Upper lobe of left lung (tissue), 6 donors: Measurements from ENCODE around the gene DNAJC30. TPM values are rescaled to one million over a fixed set of nuclear protein-coding genes. Genes with fewer than 3 reads are reported as not detected.

Experiments
- ATAC-seq, 2 donors: fragments of 200-7000 bp; cut with Tn5 transposase; one replicate each; pipeline ENCODE4 v1.9.1; 2022; ENCODE audit warnings: mild to moderate bottlenecking in 2 of 2, moderate library complexity in 2 of 2; ENCODE audit not compliant: low FRiP score in 2 of 2
- DNase-seq, 2 donors: peaks; one replicate each; pipeline ENCODE4 v3.0.0-alpha.2; 2019 to 2020
- H3K27ac ChIP-seq, 4 donors: fragments of 200-600 bp; sonication (generic); one replicate each; pipeline ENCODE4 v1.5.1; 2016 to 2019
- H3K27me3 ChIP-seq, 4 donors: fragments of 200-600 bp; sonication (generic); one replicate each; pipeline ENCODE4 v1.5.1; 2017 to 2019
- H3K36me3 ChIP-seq, 4 donors: fragments of 200-600 bp; sonication (generic); one replicate each; pipeline ENCODE4 v1.5.1; 2016 to 2019
- H3K4me1 ChIP-seq, 4 donors: fragments of 200-600 bp; sonication (generic); one replicate each; pipeline ENCODE4 v1.5.1; 2018 to 2019
- H3K4me3 ChIP-seq, 4 donors: fragments of 200-600 bp; sonication (generic); one replicate each; pipeline ENCODE4 v1.5.1; 2017 to 2019; ENCODE audit warnings: mild to moderate bottlenecking in 2 of 4, moderate library complexity in 1 of 4
- H3K9me3 ChIP-seq, 4 donors: fragments of 200-600 bp; sonication (generic); one replicate each; pipeline ENCODE4 v1.5.1; 2018 to 2019
- EP300 ChIP-seq, 4 donors: sonication (generic); formaldehyde crosslinking; IDR thresholded peaks; one replicate each; pipeline ENCODE4 v1.5.1; 2017; ENCODE audit warnings: antibody characterized with exemption in 4 of 4, control low read depth in 2 of 4
- POLR2A ChIP-seq, 4 donors: fragments of 450-650 bp; IDR thresholded peaks; one replicate each; pipeline ENCODE4 v1.5.1; 2016 to 2017; ENCODE audit warnings: antibody characterized with exemption in 4 of 4, mild to moderate bottlenecking in 2 of 4
- POLR2AphosphoS5 ChIP-seq, 2 donors: sonication (generic); formaldehyde crosslinking; IDR thresholded peaks; one replicate each; pipeline ENCODE4 v1.5.1; 2017; ENCODE audit warnings: antibody characterized with exemption in 2 of 2
- WGBS, 2 donors: methylation state at CpG; one replicate each; pipeline ENCODE4 v1.1.5; 2017 to 2018; 5-methylcytosine and 5-hydroxymethylcytosine counted together
- total RNA-seq, 6 donors: library from RNA; depleted of rRNA in 4 of 6; stranded (reverse); fragments of >200 nt in 4 of 6; gene quantifications; one replicate each; pipeline versions ENCODE4 v1.1.0 to v1.2.1, GENCODE V29; 2016 to 2021
- TF ChIP-seq, protein P1 (sequence below), 6 experiments: fragments of 450-650 bp in 4 of 6; fragments of 200-600 bp in 2 of 6; sonication (generic) in 2 of 6; IDR thresholded peaks; one replicate each; pipeline ENCODE4 v1.5.1; 2016 to 2019; ENCODE audit warnings: antibody characterized with exemption in 6 of 6
- donor health status: DM: no; HTN: no; CAD: no; lungs with moderate emphysema.
- donor health status: DM: no; HTN: yes; CAD: no; lungs with severe emphysema.

DNAJC30 gene
- total RNA-seq, 6 donors from 2014 or later: 6.9 to 13.1 (median 10.3) TPM

GRCh38 chr7:73701357-73701995 lies 18.2 kb upstream of the DNAJC30 start:
- 75 to 77% methylated on average over 12 to 13 of the region's 13 CpGs for WGBS, 2 donors
- Histone ChIP-seq H3K27me3 (no peaks in the 10 kb centered on the region), H3K36me3 (peaks cover 11 to 46% (median 29%) of the 10 kb centered on the region in 4 donors), H3K4me3 (no peak overlapping the region), H3K27ac (no peak overlapping the region), H3K4me1 (peaks cover 0 to 19% (median 14%) of the 10 kb centered on the region in 4 donors), H3K9me3 (no peaks in the 10 kb centered on the region)
- ATAC-seq: peak in 1 of 2 donors; percentile 52
- TF ChIP-seq, protein P1, sequence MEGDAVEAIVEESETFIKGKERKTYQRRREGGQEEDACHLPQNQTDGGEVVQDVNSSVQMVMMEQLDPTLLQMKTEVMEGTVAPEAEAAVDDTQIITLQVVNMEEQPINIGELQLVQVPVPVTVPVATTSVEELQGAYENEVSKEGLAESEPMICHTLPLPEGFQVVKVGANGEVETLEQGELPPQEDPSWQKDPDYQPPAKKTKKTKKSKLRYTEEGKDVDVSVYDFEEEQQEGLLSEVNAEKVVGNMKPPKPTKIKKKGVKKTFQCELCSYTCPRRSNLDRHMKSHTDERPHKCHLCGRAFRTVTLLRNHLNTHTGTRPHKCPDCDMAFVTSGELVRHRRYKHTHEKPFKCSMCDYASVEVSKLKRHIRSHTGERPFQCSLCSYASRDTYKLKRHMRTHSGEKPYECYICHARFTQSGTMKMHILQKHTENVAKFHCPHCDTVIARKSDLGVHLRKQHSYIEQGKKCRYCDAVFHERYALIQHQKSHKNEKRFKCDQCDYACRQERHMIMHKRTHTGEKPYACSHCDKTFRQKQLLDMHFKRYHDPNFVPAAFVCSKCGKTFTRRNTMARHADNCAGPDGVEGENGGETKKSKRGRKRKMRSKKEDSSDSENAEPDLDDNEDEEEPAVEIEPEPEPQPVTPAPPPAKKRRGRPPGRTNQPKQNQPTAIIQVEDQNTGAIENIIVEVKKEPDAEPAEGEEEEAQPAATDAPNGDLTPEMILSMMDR (IDR thresholded peaks at IDR 0.05): peak in 3 of 6 experiments; percentile 38 to 47 (median 45)
- TF ChIP-seq EP300 (IDR thresholded peaks at IDR 0.05): no peak
- no peak for DNase-seq

GRCh38 chr7:73700581-73701134 lies 17.4 kb upstream of the DNAJC30 start:
- whole genome bisulfite sequencing, 2 donors: 78 to 89% methylated on average over 9 to 15 of the region's 15 CpGs
- ATAC-seq (no peak), DNase-seq (no peak)
- Histone ChIP-seq H3K4me3 (no peak overlapping the region), H3K27me3 (no peaks in the 10 kb centered on the region), H3K36me3 (peaks cover 15 to 54% (median 37%) of the 10 kb centered on the region in 4 donors), H3K4me1 (peaks cover 0 to 19% (median 14%) of the 10 kb centered on the region in 4 donors), H3K27ac (no peak overlapping the region), H3K9me3 (no peaks in the 10 kb centered on the region)
- TF ChIP-seq EP300 (IDR thresholded peaks at IDR 0.05) (no peak), POLR2A (IDR thresholded peaks at IDR 0.05) (no peak), POLR2AphosphoS5 (IDR thresholded peaks at IDR 0.05) (no peak)
- TF ChIP-seq, protein P1 (IDR thresholded peaks at IDR 0.05): no peak

GRCh38 chr7:73700069-73700423 lies 16.8 kb upstream of the DNAJC30 start:
- TF ChIP-seq EP300 (IDR thresholded peaks at IDR 0.05) (no peak), POLR2A (IDR thresholded peaks at IDR 0.05) (no peak), POLR2AphosphoS5 (IDR thresholded peaks at IDR 0.05) (no peak)
- TF ChIP-seq, protein P1 (IDR thresholded peaks at IDR 0.05): no peak
- Histone ChIP-seq H3K4me3 (no peak overlapping the region), H3K36me3 (peaks cover 19 to 60% (median 40%) of the 10 kb centered on the region in 4 donors), H3K4me1 (peaks cover 0 to 17% (median 12%) of the 10 kb centered on the region in 4 donors), H3K9me3 (no peaks in the 10 kb centered on the region), H3K27ac (no peak overlapping the region), H3K27me3 (no peaks in the 10 kb centered on the region)
- 83 to 88% methylated on average over 2 to 14 of the region's 14 CpGs for WGBS, 2 donors
- ATAC-seq: no peak
- no peak for DNase-seq

DNA sequence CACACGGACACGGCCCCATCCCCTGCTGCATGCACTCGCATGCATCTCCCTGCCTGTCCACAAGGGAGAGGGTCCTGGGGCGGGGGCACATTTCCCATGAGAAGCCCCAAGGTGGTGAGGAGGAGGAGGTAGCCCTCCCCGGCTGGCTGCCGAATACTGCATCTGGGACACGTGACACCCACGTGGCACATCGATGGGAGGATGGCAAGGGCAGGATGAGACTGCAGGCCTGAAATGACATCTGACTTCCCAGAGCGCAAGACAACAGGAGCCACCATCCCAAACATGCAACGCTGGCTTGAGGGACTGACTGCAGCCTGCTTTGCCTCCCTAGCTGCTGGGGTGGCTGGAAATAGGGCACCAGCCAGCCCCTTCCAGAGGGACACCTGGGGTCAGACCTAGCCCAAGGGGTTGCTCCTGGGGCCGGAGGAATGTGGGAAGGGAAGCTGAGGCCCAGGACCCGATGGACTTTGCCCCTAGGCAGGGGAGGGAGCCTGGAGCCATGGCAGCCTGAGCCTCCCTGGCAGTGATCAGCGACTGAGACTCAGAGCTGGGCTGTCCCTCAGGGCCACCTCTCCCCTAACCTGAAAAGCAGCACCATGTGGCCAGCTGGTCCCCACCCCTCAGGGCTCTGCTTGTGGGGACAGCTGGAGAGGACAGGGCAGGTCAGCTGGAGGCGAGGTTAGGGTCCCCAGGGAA lies 16.3 kb upstream of the DNAJC30 start:
- H3K36me3 ChIP-seq: peaks cover 24 to 65% (median 45%) of the 10 kb centered on the region in 4 donors
- H3K4me1 ChIP-seq: peaks cover 0 to 12% (median 11%) of the 10 kb centered on the region in 4 donors
- H3K9me3 ChIP-seq: no peaks in the 10 kb centered on the region
- H3K4me3 ChIP-seq: no peak overlapping the region
- ATAC-seq (no peak), DNase-seq (no peak)
- TF ChIP-seq POLR2A (IDR thresholded peaks at IDR 0.05) (no peak), EP300 (IDR thresholded peaks at IDR 0.05) (no peak), POLR2AphosphoS5 (IDR thresholded peaks at IDR 0.05) (no peak)
- TF ChIP-seq, protein P1 (IDR thresholded peaks at IDR 0.05): no peak
- WGBS, 2 donors: 91% methylated on average over 6 to 15 of the region's 15 CpGs
- no peaks in the 10 kb centered on the region for H3K27me3 ChIP-seq
- no peak overlapping the region for H3K27ac ChIP-seq
